Endometrial microvascular endothelial cells (primary cell): ENCODE measurements around the gene TGFBI. TPM values are rescaled to one million over a fixed set of nuclear protein-coding genes. Genes with fewer than 3 reads are reported as not detected.

Experiments
- in situ Hi-C: cut with HindIII; loops from 2 replicates; pipeline ENCODE4 v1.10.0; 2017; ENCODE audit warnings: low sequenced_read_pairs, low pct_unique_long_range_greater_than_20kb; ENCODE audit errors: inconsistent ontology term
- total RNA-seq: library from RNA; depleted of rRNA; stranded (reverse); fragments of >200 nt; gene quantifications from one replicate; pipeline ENCODE4 v1.2.3, GENCODE V29; 2015; ENCODE audit errors: inconsistent ontology term

The TGFBI gene
- total RNA-seq, 1 donor from 2014 or later: 124 TPM

GRCh38 chr5:136057401-136058038, 28.7 kb downstream of the TGFBI start:
- in situ Hi-C loops: no loop called here

- in situ Hi-C loops: no loop called here
Measured at GRCh38 chr5:136058039-136058971, 29.5 kb downstream of the TGFBI start.

- in situ Hi-C loops: no loop called here
Measured at GRCh38 chr5:136058972-136059354, 30.2 kb downstream of the TGFBI start.

- in situ Hi-C loops: no loop called here
Measured at GRCh38 chr5:136060963-136061362, 32.2 kb downstream of the TGFBI start.

- in situ Hi-C loops: no loop called here
Measured at GRCh38 chr5:136061630-136062365, 33.0 kb downstream of the TGFBI start.

- in situ Hi-C loops: no loop called here
Measured at GRCh38 chr5:136062366-136063274, 33.8 kb downstream of the TGFBI start.

GRCh38 chr5:136063778-136064465, 35.1 kb downstream of the TGFBI start:
- in situ Hi-C loops: no loop called here

- in situ Hi-C loops: no loop called here
Measured at GRCh38 chr5:136064510-136064909, 35.7 kb downstream of the TGFBI start.

- in situ Hi-C loops: no loop called here
Measured at GRCh38 chr5:136065588-136065987, 36.8 kb downstream of the TGFBI start.

GRCh38 chr5:136066661-136067271, 38.0 kb downstream of the TGFBI start:
- in situ Hi-C loops: no loop called here

GRCh38 chr5:136067422-136067821, 38.6 kb downstream of the TGFBI start:
- in situ Hi-C loops: no loop called here

- in situ Hi-C loops: no loop called here
Measured at GRCh38 chr5:136070486-136071285, 41.9 kb downstream of the TGFBI start.

GRCh38 chr5:136073714-136074529, 45.1 kb downstream of the TGFBI start:
- in situ Hi-C loops: no loop called here

GRCh38 chr5:136075466-136075891, 46.7 kb downstream of the TGFBI start:
- in situ Hi-C loops: no loop called here

GRCh38 chr5:136076067-136076466, 47.3 kb downstream of the TGFBI start:
- in situ Hi-C loops: no loop called here

GRCh38 chr5:136076881-136077445, 48.2 kb downstream of the TGFBI start:
- in situ Hi-C loops: no loop called here
